Colonic mucosa (tissue), 4 donors: ENCODE data around the gene MFSD2B. TPM values are rescaled to one million over a fixed set of nuclear protein-coding genes. Genes with fewer than 3 reads are reported as not detected.
A peak's percentile ranks its signal among the peaks of the same experiment; 100 is the strongest.

Experiments used
- DNase-seq: peaks from one replicate; pipeline ENCODE4 v3.0.0-alpha.2; 2020
- H3K27ac ChIP-seq: fragments of 200-600 bp; one replicate; pipeline ENCODE4 v1.8.0; 2021
- H3K27me3 ChIP-seq: fragments of 200-600 bp; one replicate; pipeline ENCODE4 v1.8.0; 2021
- H3K36me3 ChIP-seq: fragments of 200-600 bp; one replicate; pipeline ENCODE4 v1.8.0; 2021
- H3K4me1 ChIP-seq: fragments of 200-600 bp; one replicate; pipeline ENCODE4 v1.8.0; 2021; ENCODE audit warnings: mild to moderate bottlenecking
- H3K4me3 ChIP-seq: fragments of 200-600 bp; one replicate; pipeline ENCODE4 v1.8.0; 2021
- H3K9ac ChIP-seq, 2 donors: one replicate each; pipeline ENCODE4 v1.7.0; 2013; ENCODE audit warnings: control low read depth in 2 of 2, low read depth in 2 of 2, low read length in 2 of 2
- H3K9me3 ChIP-seq: fragments of 200-600 bp; one replicate; pipeline ENCODE4 v1.8.0; 2021
- intact Hi-C: fragments of 100-400 bp; cut with DNase I; formaldehyde crosslinking; loops from one replicate; pipeline ENCODE4 v1.14.1; 2022
- total RNA-seq, 2 donors: library from RNA; stranded (reverse); fragmentation: NEBNext Ultra II Directional in 1 of 2; extraction: Animal tissue kit (Norgen Biotek cat#: 25700) in 1 of 2; gene quantifications; one replicate each; pipeline ENCODE4 v1.2.1, GENCODE V29; 2021
- TF ChIP-seq, protein P1 (sequence below): fragments of 200-600 bp; IDR thresholded peaks from one replicate; pipeline ENCODE4 v1.8.0; 2022; ENCODE audit warnings: antibody characterized with exemption, mild to moderate bottlenecking
- donor health status: healthy.
- donor health status: DM: no; HTN: no; CAD: no.
- donor health status: DM: no; HTN: no; CAD: no.

MFSD2B gene
- total RNA-seq, 2 donors from 2014 or later: 0.20 TPM; not detected in 1

DNA sequence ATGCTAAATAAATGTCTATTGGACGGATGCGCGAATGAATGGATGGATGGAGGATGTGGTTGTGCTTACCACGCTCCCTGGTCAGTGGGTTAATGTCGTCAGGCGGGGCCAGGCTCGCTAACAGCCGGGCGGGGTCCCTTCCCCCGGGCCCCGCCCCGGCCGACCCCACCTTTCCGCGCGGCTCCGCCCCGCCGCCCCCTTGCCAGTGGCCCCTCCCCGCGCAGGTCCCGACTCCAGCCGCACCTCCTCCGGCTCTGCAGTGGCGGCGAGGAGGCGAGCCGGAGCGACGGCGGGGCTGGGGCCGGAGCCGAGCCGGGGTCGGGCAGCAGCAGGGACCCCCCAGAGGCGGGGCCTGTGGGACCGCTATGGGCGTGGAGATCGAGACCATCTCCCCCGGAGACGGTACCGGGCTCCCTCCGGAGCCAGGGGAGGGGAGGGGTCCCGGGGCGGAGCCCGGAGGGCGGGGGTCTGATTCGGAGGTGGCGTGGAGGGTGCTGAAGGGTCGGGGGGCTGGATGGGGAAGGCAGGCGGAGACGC, 39.7 kb downstream of the MFSD2B start, which contains the start of gene FKBP1B:
TSS of gene FKBP1B (plus strand) at position 257 of the 537 bp plus-strand sequence. CDS start at position 366, 109 bp downstream.
- Histone ChIP-seq H3K4me3 (peak within 1 kb of the TSS; percentile 55), H3K4me1 (peaks cover 11% of the 10 kb centered on the region), H3K9ac (peak within 1 kb of the TSS; percentile 55 to 68), H3K36me3 (no peaks in the 10 kb centered on the region), H3K9me3 (no peaks in the 10 kb centered on the region), H3K27ac (peak within 1 kb of the TSS; percentile 39), H3K27me3 (no peaks in the 10 kb centered on the region)
- DNase-seq: peak; percentile 83
- intact Hi-C loops: no loop called here
- TF ChIP-seq, protein P1, sequence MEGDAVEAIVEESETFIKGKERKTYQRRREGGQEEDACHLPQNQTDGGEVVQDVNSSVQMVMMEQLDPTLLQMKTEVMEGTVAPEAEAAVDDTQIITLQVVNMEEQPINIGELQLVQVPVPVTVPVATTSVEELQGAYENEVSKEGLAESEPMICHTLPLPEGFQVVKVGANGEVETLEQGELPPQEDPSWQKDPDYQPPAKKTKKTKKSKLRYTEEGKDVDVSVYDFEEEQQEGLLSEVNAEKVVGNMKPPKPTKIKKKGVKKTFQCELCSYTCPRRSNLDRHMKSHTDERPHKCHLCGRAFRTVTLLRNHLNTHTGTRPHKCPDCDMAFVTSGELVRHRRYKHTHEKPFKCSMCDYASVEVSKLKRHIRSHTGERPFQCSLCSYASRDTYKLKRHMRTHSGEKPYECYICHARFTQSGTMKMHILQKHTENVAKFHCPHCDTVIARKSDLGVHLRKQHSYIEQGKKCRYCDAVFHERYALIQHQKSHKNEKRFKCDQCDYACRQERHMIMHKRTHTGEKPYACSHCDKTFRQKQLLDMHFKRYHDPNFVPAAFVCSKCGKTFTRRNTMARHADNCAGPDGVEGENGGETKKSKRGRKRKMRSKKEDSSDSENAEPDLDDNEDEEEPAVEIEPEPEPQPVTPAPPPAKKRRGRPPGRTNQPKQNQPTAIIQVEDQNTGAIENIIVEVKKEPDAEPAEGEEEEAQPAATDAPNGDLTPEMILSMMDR: no peak

DNA sequence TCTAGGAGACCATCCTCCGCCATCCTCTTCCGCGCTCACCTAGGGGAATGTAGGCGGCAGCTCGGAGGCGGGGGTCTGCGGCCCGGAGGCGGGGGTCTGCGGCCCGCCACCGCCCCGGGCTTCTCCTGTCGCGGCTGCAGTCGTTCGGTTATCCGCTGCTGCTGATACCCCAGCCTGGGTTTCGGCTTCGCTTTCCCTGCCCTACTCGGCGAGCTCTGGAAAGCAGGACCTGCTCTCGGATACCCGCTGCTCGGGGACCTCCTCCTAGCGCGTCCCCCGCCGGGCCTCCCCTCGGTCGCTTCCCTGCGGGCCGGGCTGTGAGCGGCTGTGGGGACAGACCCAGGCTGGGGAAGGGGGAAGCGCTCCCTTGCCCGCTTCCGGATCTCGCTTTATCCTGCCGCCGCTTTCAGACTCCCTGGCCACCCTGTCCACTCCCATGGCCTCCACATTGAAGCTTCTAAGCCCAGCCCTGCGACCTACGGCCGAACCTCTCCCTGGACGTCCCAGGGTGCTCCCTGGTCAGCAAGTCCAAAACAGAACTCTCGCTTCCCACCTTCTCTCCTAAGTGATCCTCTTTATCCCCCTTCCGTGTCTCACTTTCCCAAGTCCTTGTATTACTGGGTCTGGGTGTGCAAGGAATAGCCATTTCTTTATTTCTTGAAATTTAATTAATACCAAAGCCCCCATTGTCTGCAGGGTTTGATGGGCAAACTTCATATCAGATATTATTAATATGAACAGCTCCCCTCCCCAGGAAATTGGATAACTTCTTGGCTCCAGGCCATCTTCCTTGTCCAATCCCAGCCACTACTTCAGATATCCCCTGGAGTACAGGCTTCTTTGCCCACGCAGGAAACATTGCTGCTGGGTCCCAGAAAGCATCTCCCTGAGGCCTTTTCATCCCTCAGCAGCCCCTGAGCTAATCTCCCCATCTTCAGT, 40.4 kb downstream of the MFSD2B start:
- Histone ChIP-seq H3K27me3 (no peaks in the 10 kb centered on the region), H3K4me1 (peaks cover 11% of the 10 kb centered on the region), H3K9ac (peak overlapping the region; percentile 55 to 68), H3K4me3 (peak overlapping the region; percentile 55), H3K36me3 (no peaks in the 10 kb centered on the region), H3K9me3 (no peaks in the 10 kb centered on the region), H3K27ac (peak overlapping the region; percentile 39)
- TF ChIP-seq, protein P1: no peak
- intact Hi-C loops: no loop called here
- DNase-seq: peak; percentile 28

DNA sequence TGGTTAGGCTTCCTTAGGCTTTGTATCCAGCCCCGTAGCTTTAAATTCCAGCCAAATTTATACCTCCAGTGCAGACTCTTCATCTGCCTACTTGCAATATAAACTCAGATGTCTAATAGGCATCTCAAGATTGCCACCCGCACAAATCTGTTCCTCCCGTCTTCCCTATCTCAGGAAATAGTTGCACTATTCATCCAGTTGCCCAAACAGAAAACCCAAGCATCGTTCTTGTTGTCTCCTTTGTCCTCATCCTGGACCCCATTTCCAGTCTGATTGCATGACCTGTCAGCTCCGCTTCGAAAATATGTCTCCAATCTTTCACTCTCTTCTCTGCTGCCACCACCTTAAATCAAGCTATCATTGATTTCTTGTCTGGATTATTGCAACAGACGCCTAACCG, 41.9 kb downstream of the MFSD2B start:
- intact Hi-C loops: no loop called here
- no peak overlapping the region for H3K4me3 ChIP-seq

DNA sequence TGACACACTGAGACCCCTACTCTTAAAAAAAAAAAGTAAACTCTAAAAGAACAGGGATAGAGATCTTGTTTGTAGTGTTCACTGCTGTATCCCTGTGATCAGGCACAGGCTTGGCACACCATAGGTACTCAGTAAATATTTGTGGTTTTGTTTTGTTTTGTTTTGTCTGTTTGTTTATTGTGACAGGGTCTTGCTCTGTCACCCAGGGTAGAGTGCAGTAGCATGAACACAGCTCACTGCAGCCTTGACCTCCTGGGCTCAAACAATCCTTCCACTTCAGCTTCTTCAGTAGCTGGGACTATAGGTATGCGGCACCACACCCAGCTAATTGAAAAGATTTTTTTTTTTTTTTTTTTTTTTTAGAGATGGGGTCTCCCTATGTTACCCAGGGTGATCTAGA, 43.1 kb downstream of the MFSD2B start:
- H3K9ac ChIP-seq: no peak overlapping the region
- no peaks in the 10 kb centered on the region for H3K36me3 ChIP-seq
- intact Hi-C loops: no loop called here
- H3K4me3 ChIP-seq: no peak overlapping the region
- H3K4me1 ChIP-seq: peaks cover under 1% of the 10 kb centered on the region
- TF ChIP-seq, protein P1: no peak
- no peak overlapping the region for H3K27ac ChIP-seq
- H3K27me3 ChIP-seq: no peaks in the 10 kb centered on the region
- no peaks in the 10 kb centered on the region for H3K9me3 ChIP-seq
- no peak for DNase-seq

More for the DNA sequence above, 41.9 kb downstream of the MFSD2B start:
- H3K9ac ChIP-seq: no peak overlapping the region
- no peak overlapping the region for H3K27ac ChIP-seq
- H3K4me1 ChIP-seq: peaks cover 5% of the 10 kb centered on the region
- no peak for DNase-seq
- TF ChIP-seq, protein P1: no peak
- no peaks in the 10 kb centered on the region for H3K9me3 ChIP-seq
- H3K36me3 ChIP-seq: no peaks in the 10 kb centered on the region
- no peaks in the 10 kb centered on the region for H3K27me3 ChIP-seq

DNA sequence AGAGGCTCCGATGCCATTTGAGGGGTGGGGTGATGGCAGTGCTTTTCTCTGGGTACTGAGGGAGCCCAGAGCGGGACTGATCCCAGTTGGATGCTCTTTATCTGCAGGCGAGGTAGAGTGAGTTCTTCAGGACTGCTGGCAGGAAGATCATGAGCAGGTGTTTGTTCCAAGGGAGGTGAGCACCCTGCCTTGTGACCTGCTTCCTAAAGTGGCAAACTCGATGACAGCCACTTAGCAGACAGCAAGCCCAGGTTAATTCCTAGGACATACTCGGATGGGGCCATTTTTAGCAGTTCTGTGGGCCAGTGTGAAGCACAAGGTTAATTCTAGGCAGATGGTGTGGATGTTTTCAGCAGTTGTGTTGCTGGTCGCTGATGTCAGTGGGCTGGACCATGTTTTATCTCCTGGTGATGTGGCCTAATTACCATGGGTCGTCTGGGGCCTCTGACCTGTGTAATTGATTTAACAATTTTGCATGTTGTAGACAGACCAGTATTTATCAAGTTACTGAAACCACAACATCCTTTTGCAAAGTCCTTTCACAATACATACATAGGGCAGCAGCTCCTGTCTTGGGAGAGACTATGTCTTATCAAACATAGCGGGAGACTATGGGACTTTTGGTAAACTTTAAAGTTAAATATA, 44.6 kb downstream of the MFSD2B start:
- Histone ChIP-seq H3K9me3 (no peaks in the 10 kb centered on the region), H3K27me3 (no peaks in the 10 kb centered on the region), H3K9ac (no peak overlapping the region), H3K36me3 (no peaks in the 10 kb centered on the region), H3K4me3 (no peak overlapping the region), H3K27ac (no peak overlapping the region), H3K4me1 (no peaks in the 10 kb centered on the region)
- intact Hi-C loops: no loop called here
- TF ChIP-seq, protein P1: no peak
- no peak for DNase-seq
